HT1080 (cell line): ENCODE data around the gene SPSB4. TPM values are rescaled to one million over a fixed set of nuclear protein-coding genes. Genes with fewer than 3 reads are reported as not detected.

ENCODE experiments used
- DNase-seq: peaks from one replicate; pipeline ENCODE4 v3.0.0-alpha.2; 2015; ENCODE audit warnings: low read depth
- total RNA-seq: library from RNA; depleted of rRNA; stranded (reverse); fragments of >200 nt; shearing (Covaris generic); gene quantifications from 2 replicates; pipeline ENCODE4 v1.2.3, GENCODE V29; 2014

The SPSB4 gene
- total RNA-seq, 1 experiment from 2014 or later: not detected

- no peak for DNase-seq
Measured at GRCh38 chr3:141052201-141053069, 1.3 kb downstream of the SPSB4 start.

- no peak for DNase-seq
Measured at GRCh38 chr3:141055136-141055535, 4.0 kb downstream of the SPSB4 start.

GRCh38 chr3:141055536-141056445, 4.6 kb downstream of the SPSB4 start:
- DNase-seq: no peak

- DNase-seq: no peak
Measured at GRCh38 chr3:141056751-141057171, 5.6 kb downstream of the SPSB4 start.

- DNase-seq: no peak
Measured at GRCh38 chr3:141057436-141057835, 6.3 kb downstream of the SPSB4 start.

- DNase-seq: no peak
Measured at GRCh38 chr3:141057946-141058800, 7.0 kb downstream of the SPSB4 start.

- no peak for DNase-seq
Measured at GRCh38 chr3:141058996-141059395, 7.8 kb downstream of the SPSB4 start.

- no peak for DNase-seq
Measured at GRCh38 chr3:141059816-141060215, 8.7 kb downstream of the SPSB4 start.

GRCh38 chr3:141060327-141060726, 9.2 kb downstream of the SPSB4 start:
- no peak for DNase-seq

- DNase-seq: no peak
Measured at GRCh38 chr3:141063831-141064230, 12.7 kb downstream of the SPSB4 start.

GRCh38 chr3:141064255-141064926, 13.2 kb downstream of the SPSB4 start:
- no peak for DNase-seq

- DNase-seq: no peak
Measured at GRCh38 chr3:141065258-141065657, 14.1 kb downstream of the SPSB4 start.

- DNase-seq: no peak
Measured at GRCh38 chr3:141065841-141066805, 15.0 kb downstream of the SPSB4 start.

GRCh38 chr3:141067206-141067974, 16.2 kb downstream of the SPSB4 start:
- DNase-seq: no peak

- DNase-seq: no peak
Measured at GRCh38 chr3:141070229-141070628, 19.1 kb downstream of the SPSB4 start.

- no peak for DNase-seq
Measured at GRCh38 chr3:141070727-141071357, 19.7 kb downstream of the SPSB4 start.

- DNase-seq: no peak
Measured at GRCh38 chr3:141071681-141072260, 20.6 kb downstream of the SPSB4 start.

GRCh38 chr3:141072950-141073349, 21.8 kb downstream of the SPSB4 start:
- DNase-seq: no peak
